Measurements from ENCODE around the gene NFIC. TPM values are rescaled to one million over a fixed set of nuclear protein-coding genes. Genes with fewer than 3 reads are reported as not detected.

The NFIC gene
- total and polyA plus RNA-seq, 3 donors from 2014 or later, result 56.5 to 127 (median 113) TPM

- Histone ChIP-seq H3K27me3 (no peaks in the 10 kb centered on the region), H3K4me3 (no peak overlapping the region), H3K36me3 (ENCODE audit: low read depth, missing control alignments) (no peaks in the 10 kb centered on the region), H3K4me1 (peaks cover 36% of the 10 kb centered on the region), H3K9me3 (no peaks in the 10 kb centered on the region), H3K27ac (no peak overlapping the region)
- TF ChIP-seq POLR2A (IDR thresholded peaks at IDR 0.05), result no peak
- TF ChIP-seq, protein P1, sequence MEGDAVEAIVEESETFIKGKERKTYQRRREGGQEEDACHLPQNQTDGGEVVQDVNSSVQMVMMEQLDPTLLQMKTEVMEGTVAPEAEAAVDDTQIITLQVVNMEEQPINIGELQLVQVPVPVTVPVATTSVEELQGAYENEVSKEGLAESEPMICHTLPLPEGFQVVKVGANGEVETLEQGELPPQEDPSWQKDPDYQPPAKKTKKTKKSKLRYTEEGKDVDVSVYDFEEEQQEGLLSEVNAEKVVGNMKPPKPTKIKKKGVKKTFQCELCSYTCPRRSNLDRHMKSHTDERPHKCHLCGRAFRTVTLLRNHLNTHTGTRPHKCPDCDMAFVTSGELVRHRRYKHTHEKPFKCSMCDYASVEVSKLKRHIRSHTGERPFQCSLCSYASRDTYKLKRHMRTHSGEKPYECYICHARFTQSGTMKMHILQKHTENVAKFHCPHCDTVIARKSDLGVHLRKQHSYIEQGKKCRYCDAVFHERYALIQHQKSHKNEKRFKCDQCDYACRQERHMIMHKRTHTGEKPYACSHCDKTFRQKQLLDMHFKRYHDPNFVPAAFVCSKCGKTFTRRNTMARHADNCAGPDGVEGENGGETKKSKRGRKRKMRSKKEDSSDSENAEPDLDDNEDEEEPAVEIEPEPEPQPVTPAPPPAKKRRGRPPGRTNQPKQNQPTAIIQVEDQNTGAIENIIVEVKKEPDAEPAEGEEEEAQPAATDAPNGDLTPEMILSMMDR (IDR thresholded peaks at IDR 0.05), result no peak
- 94 to 95% methylated on average over 12 to 15 of the region's 15 CpGs for WGBS, 2 donors
- intact Hi-C loops (cut with DNase I; ENCODE audit: low total_unique reads), result no loop called here
- DNase-seq, result no peak
Measured at GRCh38 chr19:3454656-3455392, 88.4 kb downstream of the NFIC start.

DNA sequence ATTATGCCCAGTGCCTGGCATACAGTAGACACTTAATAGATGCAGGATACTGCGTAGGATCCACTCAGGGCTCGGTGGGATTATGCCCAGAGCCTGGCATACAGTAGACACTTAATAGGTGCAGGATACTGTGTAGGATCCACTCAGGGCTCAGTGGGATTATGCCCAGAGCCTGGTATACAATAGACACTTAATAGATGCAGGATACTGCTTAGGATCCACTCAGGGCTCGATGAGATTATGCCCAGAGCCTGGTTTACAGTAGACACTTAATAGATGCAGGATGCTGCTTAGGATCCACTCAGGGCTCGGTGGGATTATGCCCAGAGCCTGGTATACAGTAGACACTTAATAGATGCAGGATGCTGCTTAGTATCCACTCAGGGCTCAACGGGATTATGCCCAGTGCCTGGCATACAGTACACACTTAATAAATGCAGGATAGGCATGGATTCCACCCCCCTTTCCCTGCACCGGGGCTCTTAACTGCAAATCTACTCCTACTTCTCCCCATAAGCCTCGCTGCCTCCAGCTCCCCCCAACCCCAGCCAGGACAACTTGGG, 89.1 kb downstream of the NFIC start:
- no peaks in the 10 kb centered on the region for H3K9me3 ChIP-seq
- no peaks in the 10 kb centered on the region for H3K36me3 ChIP-seq (ENCODE audit: low read depth, missing control alignments)
- TF ChIP-seq POLR2A (IDR thresholded peaks at IDR 0.05), result no peak
- TF ChIP-seq, protein P1 (IDR thresholded peaks at IDR 0.05), result no peak
- H3K4me3 ChIP-seq, result no peak overlapping the region
- H3K4me1 ChIP-seq, result peaks cover 42% of the 10 kb centered on the region
- WGBS, 2 donors, result 88 to 89% methylated on average over 7 of the region's 7 CpGs
- no peak overlapping the region for H3K27ac ChIP-seq
- DNase-seq, result no peak
- intact Hi-C loops (cut with DNase I; ENCODE audit: low total_unique reads), result no loop called here
- no peaks in the 10 kb centered on the region for H3K27me3 ChIP-seq

- H3K27ac ChIP-seq, result peak overlapping the region; percentile 19 to 88
- intact Hi-C loops (cut with DNase I; ENCODE audit: low total_unique reads), result no loop called here
- no peaks in the 10 kb centered on the region for H3K36me3 ChIP-seq (ENCODE audit: low read depth, missing control alignments)
- DNase-seq, result no peak
- H3K4me1 ChIP-seq, result peaks cover 44% of the 10 kb centered on the region
- no peaks in the 10 kb centered on the region for H3K27me3 ChIP-seq
- TF ChIP-seq POLR2A (IDR thresholded peaks at IDR 0.05), result no peak
- 84 to 87% methylated on average over 37 of the region's 37 CpGs for WGBS, 2 donors
- no peak overlapping the region for H3K4me3 ChIP-seq
- H3K9me3 ChIP-seq, result no peaks in the 10 kb centered on the region
Measured at GRCh38 chr19:3455960-3456601, 89.7 kb downstream of the NFIC start.

DNA sequence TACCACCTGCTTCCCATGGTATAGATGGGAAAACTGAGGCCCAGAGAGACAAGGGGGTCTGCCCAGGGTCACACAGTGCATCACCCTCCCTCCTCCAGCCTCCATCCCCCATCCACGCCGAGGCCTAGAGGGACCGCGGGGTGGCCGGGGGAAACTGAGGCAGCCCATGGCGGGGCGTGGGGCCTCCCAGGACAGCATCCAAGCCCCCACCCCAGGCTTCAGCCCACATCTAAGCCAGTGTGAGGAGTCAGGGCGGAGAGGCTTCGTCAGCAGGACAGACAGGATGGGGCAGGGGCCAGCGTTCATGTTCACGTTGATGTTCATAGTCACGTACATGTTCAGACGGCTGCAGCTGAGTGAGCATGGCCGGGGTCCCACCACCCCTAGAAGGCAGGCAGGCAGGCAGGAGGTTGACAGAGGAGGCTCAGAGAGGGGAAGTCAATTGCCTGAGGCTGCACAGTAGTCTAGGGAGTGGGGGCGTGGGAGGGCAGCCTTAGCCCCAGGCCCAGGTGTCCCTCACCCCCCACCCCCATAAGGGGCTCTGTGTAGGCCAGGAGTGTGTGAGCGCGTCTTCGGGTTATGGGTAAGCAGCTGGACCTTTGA, 90.6 kb downstream of the NFIC start:
- Histone ChIP-seq H3K27me3 (no peaks in the 10 kb centered on the region), H3K4me3 (no peak overlapping the region), H3K9me3 (no peaks in the 10 kb centered on the region), H3K27ac (peak overlapping the region; percentile 86 to 88), H3K36me3 (ENCODE audit: low read depth, missing control alignments) (no peaks in the 10 kb centered on the region), H3K4me1 (peaks cover 41% of the 10 kb centered on the region)
- no peak for DNase-seq
- intact Hi-C loops (cut with DNase I; ENCODE audit: low total_unique reads), result no loop called here
- 70% methylated on average over 15 to 18 of the region's 18 CpGs for WGBS, 2 donors
- no peak for TF ChIP-seq POLR2A (IDR thresholded peaks at IDR 0.05)
- TF ChIP-seq, protein P1 (IDR thresholded peaks at IDR 0.05), result no peak
